IPS-18c (cell line): ENCODE data around the gene CABLES2.
"Not testable (repeated sequence)": the region's sequence is repeated elsewhere in the genome, so short reads cannot be mapped to it uniquely, and the experiment has no call there.

ENCODE experiments used
- H3K4me3 ChIP-seq: 2 replicates; pipeline ENCODE4 v1.7.0; 2013; ENCODE audit warnings: low read depth, mild to moderate bottlenecking, low read length, moderate library complexity; ENCODE audit not compliant: insufficient read depth
- H3K9me3 ChIP-seq: one replicate; pipeline ENCODE4 v1.6.1; 2013; ENCODE audit warnings: mild to moderate bottlenecking, low read length, moderate library complexity; ENCODE audit not compliant: control insufficient read depth, insufficient read depth

The CABLES2 gene

GRCh38 chr20:62387933-62388635 lies 19.0 kb downstream of the CABLES2 start:
- peak overlapping the region; percentile 72 for H3K4me3 ChIP-seq

GRCh38 chr20:62387219-62387913 lies 19.7 kb downstream of the CABLES2 start:
- H3K4me3 ChIP-seq = peak overlapping the region; percentile 72
- peaks cover 4% of the 10 kb centered on the region for H3K9me3 ChIP-seq

More at GRCh38 chr20:62387933-62388635, 19.0 kb downstream of the CABLES2 start:
- peaks cover 4% of the 10 kb centered on the region for H3K9me3 ChIP-seq

- H3K9me3 ChIP-seq = peaks cover 4% of the 10 kb centered on the region
Observed at GRCh38 chr20:62386383-62387218, 20.5 kb downstream of the CABLES2 start, which contains the start of gene RPS21. RPS21 (plus strand) TSS chr20:62387103; CDS start chr20:62387339, 236 bp downstream.

GRCh38 chr20:62382306-62383198 lies 24.5 kb downstream of the CABLES2 start:
- H3K4me3 ChIP-seq = no peak overlapping the region
- H3K9me3 ChIP-seq = peaks cover 4% of the 10 kb centered on the region

More at GRCh38 chr20:62386383-62387218, 20.5 kb downstream of the CABLES2 start, which contains the start of gene RPS21:
- peak within 1 kb of the TSS; percentile 72 for H3K4me3 ChIP-seq

GRCh38 chr20:62381842-62382241 lies 25.2 kb downstream of the CABLES2 start:
- Histone ChIP-seq H3K4me3 (no peak overlapping the region), H3K9me3 (no peaks in the 10 kb centered on the region)

GRCh38 chr20:62381202-62381797 lies 25.8 kb downstream of the CABLES2 start:
- Histone ChIP-seq H3K9me3 (no peaks in the 10 kb centered on the region), H3K4me3 (no peak overlapping the region)

GRCh38 chr20:62378215-62378614 lies 28.9 kb downstream of the CABLES2 start:
- H3K9me3 ChIP-seq = no peaks in the 10 kb centered on the region
- H3K4me3 ChIP-seq = no peak overlapping the region

GRCh38 chr20:62377615-62378178 lies 29.4 kb downstream of the CABLES2 start:
- Histone ChIP-seq H3K9me3 (no peaks in the 10 kb centered on the region), H3K4me3 (no peak overlapping the region)

GRCh38 chr20:62377064-62377461 lies 30.0 kb downstream of the CABLES2 start:
- H3K4me3 ChIP-seq = no peak overlapping the region
- no peaks in the 10 kb centered on the region for H3K9me3 ChIP-seq

GRCh38 chr20:62376112-62377063 lies 30.7 kb downstream of the CABLES2 start:
- Histone ChIP-seq H3K4me3 (no peak overlapping the region), H3K9me3 (no peaks in the 10 kb centered on the region)

- H3K4me3 ChIP-seq = no peak overlapping the region
- no peaks in the 10 kb centered on the region for H3K9me3 ChIP-seq
Observed at GRCh38 chr20:62374331-62375152, 32.5 kb downstream of the CABLES2 start.

- not testable (repeated sequence) for H3K4me3 ChIP-seq, H3K9me3 ChIP-seq
Observed at GRCh38 chr20:62373631-62374179, 33.4 kb downstream of the CABLES2 start.

- no peak overlapping the region for H3K4me3 ChIP-seq
- H3K9me3 ChIP-seq = no peaks in the 10 kb centered on the region
Observed at GRCh38 chr20:62372042-62372993, 34.8 kb downstream of the CABLES2 start.
